Type B pancreatic cell (in vitro differentiated cells): Measurements from ENCODE around the gene PRR20G. TPM values are rescaled to one million over a fixed set of nuclear protein-coding genes. Genes with fewer than 3 reads are reported as not detected.

ENCODE experiments used
- DNase-seq: peaks from one replicate; pipeline ENCODE4 v3.0.0; 2021; ENCODE audit warnings: mixed read lengths; ENCODE audit not compliant: unreplicated experiment; ENCODE audit errors: extremely low spot score
- H3K27ac Mint-ChIP-seq: 2 replicates; pipeline ENCODE4 v1.8.0; 2021; ENCODE audit warnings: mild to moderate bottlenecking, mixed read lengths
- H3K27me3 Mint-ChIP-seq: 2 replicates; pipeline ENCODE4 v1.8.0; 2021; ENCODE audit warnings: mixed read lengths
- H3K36me3 Mint-ChIP-seq: 2 replicates; pipeline ENCODE4 v1.8.0; 2021; ENCODE audit warnings: mixed read lengths
- H3K4me1 Mint-ChIP-seq: one replicate; pipeline ENCODE4 v1.8.0; 2021; ENCODE audit warnings: mixed read lengths; ENCODE audit not compliant: unreplicated experiment
- H3K4me3 Mint-ChIP-seq: 2 replicates; pipeline ENCODE4 v1.8.0; 2021; ENCODE audit warnings: mild to moderate bottlenecking, mixed read lengths
- H3K9me3 Mint-ChIP-seq: 2 replicates; pipeline ENCODE4 v1.8.0; 2021; ENCODE audit warnings: mixed read lengths
- CTCF ChIP-seq: fragments of 200-600 bp; sonication (generic); conservative IDR thresholded peaks from 2 replicates; pipeline ENCODE4 v1.5.0; 2021; ENCODE audit warnings: antibody characterized with exemption, mild to moderate bottlenecking
- total RNA-seq: library from RNA; stranded (reverse); gene quantifications from 2 replicates; pipeline ENCODE4 v1.2.1, GENCODE V29; 2021; ENCODE audit warnings: low replicate concordance

Gene PRR20G
- total RNA-seq, 1 donor from 2014 or later: not detected

GRCh38 chr3:127259882-127260281, 28.0 kb downstream of the PRR20G start:
- no peak overlapping the region for H3K27ac Mint-ChIP-seq
- TF ChIP-seq CTCF: no peak
- H3K27me3 Mint-ChIP-seq: peaks cover 26% of the 10 kb centered on the region
- H3K4me3 Mint-ChIP-seq: no peak overlapping the region
- H3K36me3 Mint-ChIP-seq: no peaks in the 10 kb centered on the region
- no peaks in the 10 kb centered on the region for H3K4me1 Mint-ChIP-seq
- H3K9me3 Mint-ChIP-seq: no peaks in the 10 kb centered on the region
- DNase-seq: no peak

DNA sequence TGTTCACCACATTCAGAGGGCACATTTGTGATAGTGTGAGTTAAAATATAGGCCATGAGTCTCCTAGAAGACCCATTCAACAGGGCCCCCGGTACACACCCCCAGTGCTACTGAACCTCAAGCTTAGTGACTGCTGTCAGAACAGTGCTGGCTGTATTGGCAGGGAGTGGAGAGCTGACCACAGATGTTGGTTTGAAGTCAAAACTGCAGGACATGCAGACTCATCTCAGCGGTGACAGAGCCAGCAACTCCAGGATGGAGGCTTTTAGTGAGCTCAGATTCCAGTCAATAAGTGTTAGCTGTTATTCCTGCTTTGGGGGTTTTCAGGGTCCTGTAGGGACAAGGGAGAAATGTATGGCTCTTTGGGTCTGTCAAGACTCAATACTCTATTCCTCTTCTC, 29.1 kb downstream of the PRR20G start:
- Mint-ChIP-seq H3K4me1 (peaks cover 4% of the 10 kb centered on the region), H3K4me3 (no peak overlapping the region), H3K27ac (no peak overlapping the region), H3K36me3 (no peaks in the 10 kb centered on the region), H3K9me3 (no peaks in the 10 kb centered on the region), H3K27me3 (peaks cover 21% of the 10 kb centered on the region)
- no peak for TF ChIP-seq CTCF
- DNase-seq: no peak

DNA sequence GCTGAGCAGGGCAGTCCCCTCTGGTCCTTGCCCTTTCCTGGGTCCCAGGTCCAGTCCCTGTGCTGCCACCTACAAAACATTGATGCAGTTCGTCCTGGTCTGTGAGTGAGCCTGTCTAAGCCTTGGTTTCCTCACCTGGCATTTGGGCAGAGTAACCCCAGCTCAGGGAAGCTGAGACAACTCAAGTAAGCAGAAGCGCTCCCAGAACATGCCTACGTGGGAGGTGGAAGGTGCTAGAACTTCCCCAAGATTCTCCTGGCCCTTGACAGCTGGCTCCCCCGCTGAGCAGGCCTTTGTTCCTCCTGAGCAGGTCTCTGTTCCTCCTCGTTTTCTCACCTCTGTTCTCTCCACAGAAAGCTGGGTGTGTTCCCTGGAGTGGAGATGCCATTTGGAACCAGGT, 30.5 kb downstream of the PRR20G start:
- Mint-ChIP-seq H3K36me3 (no peaks in the 10 kb centered on the region), H3K27ac (no peak overlapping the region), H3K9me3 (no peaks in the 10 kb centered on the region), H3K4me3 (no peak overlapping the region), H3K27me3 (peaks cover 27% of the 10 kb centered on the region), H3K4me1 (peaks cover 4% of the 10 kb centered on the region)
- no peak for TF ChIP-seq CTCF
- DNase-seq: no peak

- Mint-ChIP-seq H3K27me3 (peaks cover 27% of the 10 kb centered on the region), H3K27ac (no peak overlapping the region), H3K36me3 (no peaks in the 10 kb centered on the region), H3K4me1 (peaks cover 4% of the 10 kb centered on the region), H3K4me3 (no peak overlapping the region), H3K9me3 (no peaks in the 10 kb centered on the region)
- no peak for DNase-seq
- no peak for TF ChIP-seq CTCF
Observed at GRCh38 chr3:127256733-127257271, 31.0 kb downstream of the PRR20G start.

- Mint-ChIP-seq H3K27ac (no peak overlapping the region), H3K9me3 (no peaks in the 10 kb centered on the region), H3K4me1 (peaks cover 4% of the 10 kb centered on the region), H3K36me3 (no peaks in the 10 kb centered on the region), H3K27me3 (peaks cover 27% of the 10 kb centered on the region), H3K4me3 (no peak overlapping the region)
- no peak for DNase-seq
- TF ChIP-seq CTCF: no peak
Observed at GRCh38 chr3:127256138-127256537, 31.7 kb downstream of the PRR20G start.

- peaks cover 4% of the 10 kb centered on the region for H3K4me1 Mint-ChIP-seq
- H3K36me3 Mint-ChIP-seq: no peaks in the 10 kb centered on the region
- H3K27me3 Mint-ChIP-seq: peaks cover 26% of the 10 kb centered on the region
- H3K4me3 Mint-ChIP-seq: no peak overlapping the region
- TF ChIP-seq CTCF: no peak
- no peaks in the 10 kb centered on the region for H3K9me3 Mint-ChIP-seq
- DNase-seq: no peak
- H3K27ac Mint-ChIP-seq: no peak overlapping the region
Observed at GRCh38 chr3:127255516-127255915, 32.3 kb downstream of the PRR20G start.
